Loucy (cell line): ENCODE data around the gene EP400.

Experiments used
- H2AFZ ChIP-seq: fragments of 200-600 bp; sonication (generic); 2 replicates; pipeline ENCODE4 v1.6.0; 2016; ENCODE audit warnings: antibody characterized with exemption, mild to moderate bottlenecking, low read length, moderate library complexity
- H3F3A ChIP-seq: fragments of 200-600 bp; 2 replicates; pipeline ENCODE4 v1.6.0; 2016; ENCODE audit warnings: antibody characterized with exemption, low read depth, mild to moderate bottlenecking
- H3K27me3 ChIP-seq: fragments of 200-600 bp; sonication (generic); 2 replicates; pipeline ENCODE4 v1.6.1; 2014; ENCODE audit warnings: low read length, mild to moderate bottlenecking; ENCODE audit not compliant: insufficient read depth, poor library complexity, severe bottlenecking
- H3K36me3 ChIP-seq: fragments of 200-600 bp; sonication (generic); 2 replicates; pipeline ENCODE4 v1.6.1; 2016; ENCODE audit warnings: low read length; ENCODE audit not compliant: insufficient read depth
- H3K4me1 ChIP-seq: fragments of 200-600 bp; sonication (generic); 2 replicates; pipeline ENCODE4 v1.5.1; 2014; ENCODE audit warnings: low read length, mild to moderate bottlenecking; ENCODE audit not compliant: insufficient read depth, poor library complexity, severe bottlenecking
- H3K4me2 ChIP-seq: fragments of 200-600 bp; sonication (generic); 2 replicates; pipeline ENCODE4 v1.6.0; 2014; ENCODE audit warnings: antibody characterized with exemption, low read length, low read depth, mild to moderate bottlenecking; ENCODE audit not compliant: poor library complexity, severe bottlenecking
- H3K4me3 ChIP-seq: fragments of 200-600 bp; sonication (generic); 2 replicates; pipeline ENCODE4 v1.5.1; 2014; ENCODE audit warnings: low read length, mild to moderate bottlenecking, mixed read lengths; ENCODE audit not compliant: poor library complexity, severe bottlenecking
- H3K79me2 ChIP-seq: fragments of 200-600 bp; sonication (generic); 2 replicates; pipeline ENCODE4 v1.6.1; 2014; ENCODE audit warnings: low read length; ENCODE audit not compliant: insufficient read depth
- H3K9ac ChIP-seq: fragments of 200-600 bp; sonication (generic); 2 replicates; pipeline ENCODE4 v1.6.0; 2014; ENCODE audit warnings: mild to moderate bottlenecking, low read depth, low read length, moderate library complexity; ENCODE audit not compliant: poor library complexity, severe bottlenecking
- H3K9me2 ChIP-seq: fragments of 200-600 bp; sonication (generic); replicated peaks from 2 replicates; pipeline ENCODE4 v1.6.1; 2016; ENCODE audit warnings: low read depth, low read length, mixed read lengths
- H3K9me3 ChIP-seq: fragments of 200-600 bp; sonication (generic); 2 replicates; pipeline ENCODE4 v1.6.1; 2014; ENCODE audit warnings: mild to moderate bottlenecking, antibody characterized with exemption, low read length, low read depth; ENCODE audit not compliant: insufficient read depth
- H4K20me1 ChIP-seq: fragments of 200-600 bp; sonication (generic); 2 replicates; pipeline ENCODE4 v1.6.0; 2014; ENCODE audit warnings: antibody characterized with exemption, low read length, mild to moderate bottlenecking; ENCODE audit not compliant: insufficient read depth, poor library complexity, severe bottlenecking
- CTCF ChIP-seq: fragments of 200-600 bp; sonication (generic); conservative IDR thresholded peaks from 2 replicates; pipeline ENCODE4 v1.5.1; 2014; ENCODE audit warnings: mild to moderate bottlenecking, antibody characterized with exemption, low read length
- EZH2phosphoT487 ChIP-seq: fragments of 200-600 bp; IDR thresholded peaks from 2 replicates; pipeline ENCODE4 v1.6.1; 2018; ENCODE audit warnings: antibody characterized with exemption, mild to moderate bottlenecking, moderate library complexity, borderline replicate concordance

The EP400 gene

GRCh38 chr12:131990066-131990979, 40.6 kb downstream of the EP400 start:
- Histone ChIP-seq H3K4me2 (no peak overlapping the region), H3K27me3 (no peaks in the 10 kb centered on the region), H3K4me3 (no peak overlapping the region), H2AFZ (no peak overlapping the region), H3K9me3 (no peaks in the 10 kb centered on the region), H3F3A (no peaks in the 10 kb centered on the region), H3K9ac (no peak overlapping the region), H3K4me1 (no peaks in the 10 kb centered on the region), H4K20me1 (no peaks in the 10 kb centered on the region), H3K79me2 (no peaks in the 10 kb centered on the region), H3K36me3 (peaks cover 97% of the 10 kb centered on the region; the same call in 1 of the 2 replicates), H3K9me2 (no peaks in the 10 kb centered on the region)
- TF ChIP-seq EZH2phosphoT487 (no peak), CTCF (no peak)

- Histone ChIP-seq H3K79me2 (no peaks in the 10 kb centered on the region), H3K27me3 (no peaks in the 10 kb centered on the region), H3K9ac (no peak overlapping the region), H4K20me1 (no peaks in the 10 kb centered on the region), H3K9me3 (no peaks in the 10 kb centered on the region), H2AFZ (no peak overlapping the region), H3F3A (no peaks in the 10 kb centered on the region), H3K4me1 (no peaks in the 10 kb centered on the region), H3K36me3 (peaks cover 91% of the 10 kb centered on the region; the same call in 1 of the 2 replicates), H3K9me2 (no peaks in the 10 kb centered on the region), H3K4me2 (no peak overlapping the region), H3K4me3 (no peak overlapping the region)
- TF ChIP-seq EZH2phosphoT487 (no peak), CTCF (no peak)
These were observed 41.2 kb downstream of the EP400 start for GRCh38 chr12:131990980-131991305.

- H3F3A ChIP-seq = no peaks in the 10 kb centered on the region
- H4K20me1 ChIP-seq = no peaks in the 10 kb centered on the region
- H3K9ac ChIP-seq = no peak overlapping the region
- no peak overlapping the region for H3K4me3 ChIP-seq
- no peaks in the 10 kb centered on the region for H3K27me3 ChIP-seq
- no peaks in the 10 kb centered on the region for H3K4me1 ChIP-seq
- no peaks in the 10 kb centered on the region for H3K79me2 ChIP-seq
- no peak overlapping the region for H3K4me2 ChIP-seq
- H3K9me3 ChIP-seq = no peaks in the 10 kb centered on the region
- no peak overlapping the region for H2AFZ ChIP-seq
- TF ChIP-seq CTCF (no peak), EZH2phosphoT487 (no peak)
- H3K36me3 ChIP-seq = peaks cover 84% of the 10 kb centered on the region; the same call in 1 of the 2 replicates
- no peaks in the 10 kb centered on the region for H3K9me2 ChIP-seq
These were observed 42.2 kb downstream of the EP400 start for GRCh38 chr12:131991816-131992430.
